Activated T-cell treated with anti-CD3 and anti-CD28 coated beads, Interleukin-2, amount 50 U/mL, for 24 hours (primary cell): ENCODE data around the gene GAPVD1.
"Not testable (repeated sequence)": the region's sequence is repeated elsewhere in the genome, so short reads cannot be mapped to it uniquely, and the experiment has no call there.

Experiments used
- DNase-seq: peaks from one replicate; pipeline ENCODE4 v3.0.0-alpha.2; 2020
- H3K27ac Mint-ChIP-seq: 2 replicates; pipeline ENCODE4 v1.8.0; 2020; ENCODE audit warnings: mild to moderate bottlenecking, mixed read lengths
- H3K27me3 Mint-ChIP-seq: 2 replicates; pipeline ENCODE4 v1.8.0; 2020; ENCODE audit warnings: mixed read lengths
- H3K36me3 Mint-ChIP-seq: 2 replicates; pipeline ENCODE4 v1.8.0; 2020; ENCODE audit warnings: low read depth, mixed read lengths
- H3K4me1 Mint-ChIP-seq: 2 replicates; pipeline ENCODE4 v1.8.0; 2020; ENCODE audit warnings: low read depth, mixed read lengths
- H3K4me3 Mint-ChIP-seq: 2 replicates; pipeline ENCODE4 v1.8.0; 2020; ENCODE audit warnings: mild to moderate bottlenecking, moderate library complexity, mixed read lengths
- H3K9me3 Mint-ChIP-seq: 2 replicates; pipeline ENCODE4 v1.8.0; 2020; ENCODE audit warnings: mixed read lengths

Gene GAPVD1

GRCh38 chr9:125379208-125379607 lies 117.6 kb downstream of the GAPVD1 start:
- DNase-seq = no peak
- Mint-ChIP-seq H3K9me3 (no peaks in the 10 kb centered on the region), H3K27ac (no peak overlapping the region), H3K4me3 (no peak overlapping the region), H3K36me3 (no peaks in the 10 kb centered on the region), H3K27me3 (peaks cover 12% of the 10 kb centered on the region), H3K4me1 (peaks cover 9% of the 10 kb centered on the region)

GRCh38 chr9:125380406-125380805 lies 118.8 kb downstream of the GAPVD1 start:
- H3K4me1 Mint-ChIP-seq = no peaks in the 10 kb centered on the region
- H3K27ac Mint-ChIP-seq = no peak overlapping the region
- no peak overlapping the region for H3K4me3 Mint-ChIP-seq
- no peaks in the 10 kb centered on the region for H3K9me3 Mint-ChIP-seq
- H3K27me3 Mint-ChIP-seq = peaks cover 5% of the 10 kb centered on the region
- H3K36me3 Mint-ChIP-seq = no peaks in the 10 kb centered on the region
- DNase-seq = no peak

GRCh38 chr9:125387861-125388524 lies 126.4 kb downstream of the GAPVD1 start:
- H3K36me3 Mint-ChIP-seq = no peaks in the 10 kb centered on the region
- H3K4me3 Mint-ChIP-seq = no peak overlapping the region
- no peak for DNase-seq
- peaks cover 3% of the 10 kb centered on the region for H3K27me3 Mint-ChIP-seq
- no peaks in the 10 kb centered on the region for H3K9me3 Mint-ChIP-seq
- H3K27ac Mint-ChIP-seq = no peak overlapping the region
- no peaks in the 10 kb centered on the region for H3K4me1 Mint-ChIP-seq

- Mint-ChIP-seq H3K27ac (no peak overlapping the region), H3K4me3 (no peak overlapping the region), H3K9me3 (no peaks in the 10 kb centered on the region), H3K27me3 (peaks cover 3% of the 10 kb centered on the region), H3K4me1 (no peaks in the 10 kb centered on the region), H3K36me3 (no peaks in the 10 kb centered on the region)
- no peak for DNase-seq
Observed at GRCh38 chr9:125388978-125389377, 127.4 kb downstream of the GAPVD1 start.

GRCh38 chr9:125391704-125392103 lies 130.1 kb downstream of the GAPVD1 start:
- H3K4me3 Mint-ChIP-seq = no peak overlapping the region
- peaks cover 3% of the 10 kb centered on the region for H3K27me3 Mint-ChIP-seq
- DNase-seq = no peak
- H3K27ac Mint-ChIP-seq = no peak overlapping the region
- no peaks in the 10 kb centered on the region for H3K36me3 Mint-ChIP-seq
- H3K4me1 Mint-ChIP-seq = no peaks in the 10 kb centered on the region
- H3K9me3 Mint-ChIP-seq = no peaks in the 10 kb centered on the region

GRCh38 chr9:125393426-125393825 lies 131.8 kb downstream of the GAPVD1 start:
- Mint-ChIP-seq H3K27me3 (no peaks in the 10 kb centered on the region), H3K4me1 (no peaks in the 10 kb centered on the region), H3K4me3 (no peak overlapping the region), H3K9me3 (no peaks in the 10 kb centered on the region), H3K36me3 (no peaks in the 10 kb centered on the region), H3K27ac (no peak overlapping the region)
- no peak for DNase-seq

GRCh38 chr9:125396799-125397198 lies 135.2 kb downstream of the GAPVD1 start:
- Mint-ChIP-seq H3K27me3 (no peaks in the 10 kb centered on the region), H3K27ac (no peak overlapping the region), H3K9me3 (no peaks in the 10 kb centered on the region), H3K36me3 (no peaks in the 10 kb centered on the region), H3K4me3 (no peak overlapping the region), H3K4me1 (no peaks in the 10 kb centered on the region)
- no peak for DNase-seq

GRCh38 chr9:125397736-125398135 lies 136.1 kb downstream of the GAPVD1 start:
- no peaks in the 10 kb centered on the region for H3K27me3 Mint-ChIP-seq
- H3K4me3 Mint-ChIP-seq = no peak overlapping the region
- H3K36me3 Mint-ChIP-seq = no peaks in the 10 kb centered on the region
- no peak for DNase-seq
- no peaks in the 10 kb centered on the region for H3K9me3 Mint-ChIP-seq
- H3K27ac Mint-ChIP-seq = no peak overlapping the region
- no peaks in the 10 kb centered on the region for H3K4me1 Mint-ChIP-seq

GRCh38 chr9:125398243-125398642 lies 136.6 kb downstream of the GAPVD1 start:
- H3K36me3 Mint-ChIP-seq = no peaks in the 10 kb centered on the region
- no peaks in the 10 kb centered on the region for H3K9me3 Mint-ChIP-seq
- H3K4me3 Mint-ChIP-seq = no peak overlapping the region
- no peaks in the 10 kb centered on the region for H3K4me1 Mint-ChIP-seq
- DNase-seq = no peak
- H3K27ac Mint-ChIP-seq = no peak overlapping the region
- no peaks in the 10 kb centered on the region for H3K27me3 Mint-ChIP-seq

GRCh38 chr9:125399165-125399564 lies 137.5 kb downstream of the GAPVD1 start:
- no peak for DNase-seq
- Mint-ChIP-seq H3K27me3 (no peaks in the 10 kb centered on the region), H3K4me3 (no peak overlapping the region), H3K9me3 (no peaks in the 10 kb centered on the region), H3K27ac (no peak overlapping the region), H3K36me3 (no peaks in the 10 kb centered on the region), H3K4me1 (no peaks in the 10 kb centered on the region)

GRCh38 chr9:125399666-125400065 lies 138.0 kb downstream of the GAPVD1 start:
- no peak for DNase-seq
- no peaks in the 10 kb centered on the region for H3K36me3 Mint-ChIP-seq
- H3K27ac Mint-ChIP-seq = no peak overlapping the region
- H3K27me3 Mint-ChIP-seq = no peaks in the 10 kb centered on the region
- H3K4me1 Mint-ChIP-seq = no peaks in the 10 kb centered on the region
- H3K4me3 Mint-ChIP-seq = no peak overlapping the region
- H3K9me3 Mint-ChIP-seq = no peaks in the 10 kb centered on the region

GRCh38 chr9:125400232-125400631 lies 138.6 kb downstream of the GAPVD1 start:
- H3K9me3 Mint-ChIP-seq, DNase-seq, H3K4me1 Mint-ChIP-seq, H3K4me3 Mint-ChIP-seq, H3K27me3 Mint-ChIP-seq, H3K36me3 Mint-ChIP-seq, H3K27ac Mint-ChIP-seq: not testable (repeated sequence)

- H3K27me3 Mint-ChIP-seq = peaks cover 4% of the 10 kb centered on the region
- H3K4me3 Mint-ChIP-seq = no peak overlapping the region
- no peaks in the 10 kb centered on the region for H3K9me3 Mint-ChIP-seq
- H3K4me1 Mint-ChIP-seq = no peaks in the 10 kb centered on the region
- H3K36me3 Mint-ChIP-seq = no peaks in the 10 kb centered on the region
- no peak for DNase-seq
- no peak overlapping the region for H3K27ac Mint-ChIP-seq
Observed at GRCh38 chr9:125400725-125401716, 139.4 kb downstream of the GAPVD1 start.

- H3K9me3 Mint-ChIP-seq = no peaks in the 10 kb centered on the region
- H3K27ac Mint-ChIP-seq = no peak overlapping the region
- H3K4me3 Mint-ChIP-seq = no peak overlapping the region
- H3K27me3 Mint-ChIP-seq = peaks cover 37% of the 10 kb centered on the region
- DNase-seq = no peak
- H3K4me1 Mint-ChIP-seq = peaks cover 8% of the 10 kb centered on the region
- no peaks in the 10 kb centered on the region for H3K36me3 Mint-ChIP-seq
Observed at GRCh38 chr9:125404733-125405132, 143.1 kb downstream of the GAPVD1 start.
